Ramos (cell line): ENCODE results near the gene HESX1.

Source experiments
- in situ Hi-C: fragments of 300-500 bp; cut with MboI; formaldehyde crosslinking; loops from one replicate; pipeline ENCODE4 v1.14.3; 2022; ENCODE audit warnings: low sequenced_read_pairs; ENCODE audit not compliant: unreplicated experiment

The HESX1 gene

DNA sequence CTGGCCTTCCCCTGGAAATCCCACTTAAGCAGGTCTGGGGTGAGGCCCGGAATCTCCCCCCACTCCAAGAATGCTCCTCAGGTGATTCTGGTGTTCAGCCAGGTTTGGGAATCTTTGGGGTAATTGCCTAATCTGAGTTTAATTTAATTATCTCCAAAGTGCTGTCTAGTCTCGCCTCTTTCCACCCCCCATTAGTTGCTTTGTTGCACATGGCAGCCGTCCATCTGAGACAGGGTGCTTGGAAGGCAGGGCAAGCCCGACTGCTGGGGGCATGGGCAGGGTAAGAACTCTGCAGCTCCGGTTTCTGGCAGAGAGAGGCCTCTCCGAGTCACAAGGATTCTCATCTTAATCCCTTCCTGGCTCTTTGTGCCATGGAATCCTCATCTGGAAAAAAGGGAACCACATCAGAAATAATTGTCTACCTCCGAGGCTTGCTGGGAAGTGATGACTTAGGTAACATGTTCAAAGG lies 49.6 kb downstream of the HESX1 start:
- in situ Hi-C loops = no loop called here
